H1 (cell line): Measurements from ENCODE around the gene GIMAP7. TPM values are rescaled to one million over a fixed set of nuclear protein-coding genes. Genes with fewer than 3 reads are reported as not detected.

Experiments used
- CTCF ChIA-PET: fragments of 300-600 bp; sonication (Branson Sonifier 250); formaldehyde crosslinking; loops from one replicate; lab custom pipeline; 2021; ENCODE audit not compliant: partially characterized antibody; lab: Charles Lee
- POLR2A ChIA-PET: fragments of 300-600 bp; sonication (Branson Sonifier 250); formaldehyde crosslinking; loops from one replicate; lab custom pipeline; 2021; ENCODE audit warnings: inconsistent platforms; ENCODE audit not compliant: partially characterized antibody; lab: Charles Lee
- DNase-seq, 2 experiments: peaks; one replicate each; pipeline versions ENCODE4 v3.0.0 to v3.0.0-alpha.2; 2010 to 2022; ENCODE audit warnings: low spot score in 2 of 2, low read depth in 1 of 2, mixed read lengths in 1 of 2
- FAIRE-seq: peaks from 2 replicates; lab custom pipeline; 2011; peaks lifted over from hg19 to GRCh38; lab: Jason Lieb, UNC
- H2AFZ ChIP-seq: 2 replicates; pipeline ENCODE4 v1.8.1; 2012; ENCODE audit warnings: low read length, inconsistent platforms
- H2AK5ac ChIP-seq: 2 replicates; pipeline ENCODE4 v1.6.1; 2013; ENCODE audit warnings: low read depth, low read length
- H2BK120ac ChIP-seq: replicated peaks from 2 replicates; pipeline ENCODE3; 2013; ENCODE audit warnings: low read depth, low read length, inconsistent platforms
- H2BK12ac ChIP-seq: 2 replicates; pipeline ENCODE4 v1.6.1; 2013; ENCODE audit warnings: low read depth, low read length
- H2BK15ac ChIP-seq: 2 replicates; pipeline ENCODE4 v1.6.1; 2013; ENCODE audit warnings: low read length
- H2BK20ac ChIP-seq: 2 replicates; pipeline ENCODE4 v1.6.1; 2013; ENCODE audit warnings: low read length
- H2BK5ac ChIP-seq: 2 replicates; pipeline ENCODE4 v1.6.1; 2013; ENCODE audit warnings: low read depth, low read length
- H3K14ac ChIP-seq: 2 replicates; pipeline ENCODE4 v1.6.1; 2013; ENCODE audit warnings: inconsistent platforms; ENCODE audit not compliant: insufficient read length
- H3K18ac ChIP-seq: 2 replicates; pipeline ENCODE4 v1.6.1; 2013; ENCODE audit warnings: low read length; ENCODE audit errors: extremely low read depth
- H3K23ac ChIP-seq: 2 replicates; pipeline ENCODE4 v1.6.1; 2013; ENCODE audit warnings: inconsistent platforms; ENCODE audit not compliant: insufficient read length
- H3K23me2 ChIP-seq: 2 replicates; pipeline ENCODE4 v1.6.1; 2013; ENCODE audit warnings: low read depth, low read length
- H3K27ac ChIP-seq: 2 replicates; pipeline ENCODE4 v1.6.1; 2011; ENCODE audit warnings: low read depth, low read length, inconsistent platforms
- H3K27me3 ChIP-seq, 4 experiments: replicated peaks in 1 of 4; 1 replicate in 1 of 4; 2 replicates in 3 of 4; pipeline versions ENCODE4 v1.6.1 to v1.8.1; 2011 to 2013; ENCODE audit warnings: low read length in 3 of 4, mild to moderate bottlenecking in 3 of 4, inconsistent platforms in 2 of 4, mixed read lengths in 2 of 4, moderate library complexity in 1 of 4; ENCODE audit not compliant: control insufficient read depth in 3 of 4, insufficient read depth in 3 of 4; ENCODE audit errors: extremely low read depth in 1 of 4
- H3K36me3 ChIP-seq, 4 experiments: 2 replicates each; pipeline versions ENCODE4 v1.6.1 to v1.8.1; 2011 to 2013; ENCODE audit warnings: mild to moderate bottlenecking in 4 of 4, low read length in 3 of 4, moderate library complexity in 2 of 4, control low read depth in 1 of 4, inconsistent platforms in 1 of 4; ENCODE audit not compliant: insufficient read depth in 4 of 4, control insufficient read depth in 2 of 4
- H3K4ac ChIP-seq: replicated peaks from 2 replicates; pipeline ENCODE3; 2013; ENCODE audit warnings: low read length, low read depth, mixed read lengths, inconsistent platforms; ENCODE audit not compliant: insufficient read length
- H3K4me1 ChIP-seq, 4 experiments: replicated peaks in 1 of 4; 1 replicate in 1 of 4; 2 replicates in 3 of 4; pipeline versions ENCODE4 v1.6.1 to v1.8.1; 2011 to 2013; ENCODE audit warnings: low read length in 3 of 4, inconsistent platforms in 2 of 4, mixed read lengths in 1 of 4; ENCODE audit not compliant: insufficient read depth in 4 of 4, control insufficient read depth in 3 of 4
- H3K4me2 ChIP-seq, 2 experiments: 2 replicates each; pipeline versions ENCODE4 v1.6.1 to v1.8.1; 2011 to 2013; ENCODE audit warnings: low read depth in 2 of 2, low read length in 2 of 2, control low read depth in 1 of 2, inconsistent platforms in 1 of 2, mild to moderate bottlenecking in 1 of 2; ENCODE audit not compliant: insufficient read depth in 1 of 2
- H3K4me3 ChIP-seq, 4 experiments: fragments of 200-600, 300-600 bp in 1 of 4; sonication (generic), shearing (Covaris generic), sonication (Bioruptor Twin) in 1 of 4; 2 replicates each; pipeline versions ENCODE4 v1.5.1 to v1.8.1; 2011 to 2016; ENCODE audit warnings: low read length in 4 of 4, low read depth in 3 of 4, control low read depth in 2 of 4, inconsistent platforms in 2 of 4, mild to moderate bottlenecking in 2 of 4, mixed read lengths in 1 of 4, moderate library complexity in 1 of 4; ENCODE audit not compliant: insufficient read depth in 2 of 4; ENCODE audit errors: extremely low read depth in 1 of 4
- H3K56ac ChIP-seq: replicated peaks from 2 replicates; pipeline ENCODE3; 2013; ENCODE audit warnings: low read depth, mild to moderate bottlenecking, mixed read lengths, low read length, inconsistent platforms; ENCODE audit not compliant: insufficient read length
- H3K79me1 ChIP-seq: 2 replicates; pipeline ENCODE4 v1.6.1; 2013; ENCODE audit warnings: low read depth, low read length, control low read depth
- H3K79me2 ChIP-seq, 2 experiments: 2 replicates each; pipeline versions ENCODE4 v1.6.1 to v1.8.1; 2012 to 2013; ENCODE audit warnings: low read length in 2 of 2, mild to moderate bottlenecking in 2 of 2, inconsistent platforms in 1 of 2; ENCODE audit not compliant: insufficient read depth in 2 of 2, control insufficient read depth in 1 of 2
- H3K9ac ChIP-seq, 4 experiments: replicated peaks in 1 of 4; 1 replicate in 1 of 4; 2 replicates in 3 of 4; pipeline versions ENCODE4 v1.6.1 to v1.8.1; 2011 to 2013; ENCODE audit warnings: low read depth in 3 of 4, low read length in 3 of 4, control low read depth in 2 of 4, mild to moderate bottlenecking in 2 of 4, moderate library complexity in 2 of 4, inconsistent platforms in 1 of 4; ENCODE audit errors: extremely low read depth in 1 of 4
- H3K9me3 ChIP-seq, 2 experiments: 2 replicates each; pipeline versions ENCODE4 v1.6.1 to v1.8.1; 2012 to 2013; ENCODE audit warnings: mild to moderate bottlenecking in 2 of 2, moderate library complexity in 2 of 2, control low read depth in 1 of 2, inconsistent platforms in 1 of 2, low read depth in 1 of 2, low read length in 1 of 2, mixed read lengths in 1 of 2; ENCODE audit not compliant: insufficient read depth in 2 of 2
- H4K20me1 ChIP-seq, 2 experiments: replicated peaks in 1 of 2; 2 replicates each; pipeline versions ENCODE3 to v1.8.1; 2011 to 2013; ENCODE audit warnings: inconsistent platforms in 2 of 2, low read length in 2 of 2, mild to moderate bottlenecking in 1 of 2; ENCODE audit not compliant: insufficient read depth in 2 of 2, control insufficient read depth in 1 of 2
- H4K5ac ChIP-seq: 2 replicates; pipeline ENCODE4 v1.6.1; 2013; ENCODE audit warnings: low read length, low read depth, mixed read lengths, inconsistent platforms; ENCODE audit not compliant: insufficient read length
- H4K8ac ChIP-seq: 2 replicates; pipeline ENCODE4 v1.8.0; 2013; ENCODE audit warnings: mild to moderate bottlenecking, moderate library complexity, low read length, inconsistent platforms; ENCODE audit not compliant: insufficient read depth; ENCODE audit errors: extremely low read depth
- H4K91ac ChIP-seq: replicated peaks from 2 replicates; pipeline ENCODE3; 2013; ENCODE audit warnings: low read length, mixed read lengths, inconsistent platforms; ENCODE audit not compliant: insufficient read length
- BACH1 ChIP-seq: IDR thresholded peaks from 2 replicates; pipeline ENCODE4 v1.6.1; 2012; ENCODE audit warnings: low read length, improper control_type of control experiment
- CREB1 ChIP-seq: IDR thresholded peaks from 2 replicates; pipeline ENCODE4 v1.6.1; 2012; ENCODE audit warnings: inconsistent platforms
- EGR1 ChIP-seq: IDR thresholded peaks from 2 replicates; pipeline ENCODE4 v1.6.1; 2011; ENCODE audit warnings: low read depth, low read length, borderline replicate concordance
- MAFK ChIP-seq: IDR thresholded peaks from 2 replicates; pipeline ENCODE4 v1.6.1; 2012; ENCODE audit warnings: low read depth, mild to moderate bottlenecking, improper control_type of control experiment, low read length
- WGBS, 2 experiments: shearing (Covaris generic) in 1 of 2; methylation state at CpG; one replicate each; pipeline versions ENCODE4 v1.1.6 to v1.1.7; 2013 to 2015; ENCODE audit warnings: low lambda C conversion rate in 2 of 2, mixed read lengths in 2 of 2, inconsistent platforms in 1 of 2, low coverage in 1 of 2, missing lambda C conversion rate in 1 of 2; ENCODE audit not compliant: insufficient replicate concordance in 2 of 2, insufficient coverage in 1 of 2, insufficient read length in 1 of 2; ENCODE audit errors: extremely low coverage in 1 of 2, missing lambda C conversion rate in 1 of 2; 5-methylcytosine and 5-hydroxymethylcytosine counted together
- polyA plus RNA-seq, 7 experiments: library from polyadenylated mRNA; depleted of rRNA in 3 of 7; stranded (reverse) in 5 of 7; unstranded in 2 of 7; fragments of >200 nt in 5 of 7; fragments of 200-250 nt in 2 of 7; gene quantifications; 1 replicate in 5 of 7; 2 replicates in 1 of 7; 4 replicates in 1 of 7; pipeline versions ENCODE4 v1.2.1 to v1.2.3, GENCODE V29; 2011 to 2013; ENCODE audit warnings: missing spikeins in 2 of 7, mixed read lengths in 2 of 7
- total RNA-seq: library from RNA; stranded (reverse); fragmentation: NEBNext Ultra II Directional; extraction: Animal tissue kit (Norgen Biotek cat#: 25700); gene quantifications from 2 replicates; pipeline ENCODE4 v1.2.1, GENCODE V29; 2021

Gene GIMAP7
- total and polyA plus RNA-seq, 2 of the 8 experiments (the other 6 are each of a cell fraction or from before 2014, with no cell fraction given) = not detected

- DNase-seq (no peak), FAIRE-seq (no peak)
- Histone ChIP-seq H3K36me3 (no peaks in the 10 kb centered on the region), H4K91ac (no peak overlapping the region), H2BK12ac (no peak overlapping the region), H3K18ac (no peak overlapping the region), H3K4me3 (no peak overlapping the region), H3K4me1 (no peaks in the 10 kb centered on the region), H4K8ac (no peak overlapping the region), H3K9ac (no peak overlapping the region), H3K79me2 (no peaks in the 10 kb centered on the region), H4K5ac (no peak overlapping the region), H2BK15ac (no peak overlapping the region), H3K23ac (no peak overlapping the region), H2AFZ (no peak overlapping the region), H2AK5ac (no peak overlapping the region), H2BK20ac (no peak overlapping the region), H3K9me3 (no peaks in the 10 kb centered on the region), H3K23me2 (no peaks in the 10 kb centered on the region), H3K79me1 (no peaks in the 10 kb centered on the region), H3K56ac (no peak overlapping the region), H4K20me1 (no peaks in the 10 kb centered on the region), H3K27ac (no peak overlapping the region), H2BK5ac (no peak overlapping the region), H2BK120ac (no peak overlapping the region), H3K4ac (no peak overlapping the region), H3K27me3 (no peaks in the 10 kb centered on the region), H3K4me2 (no peak overlapping the region), H3K14ac (no peak overlapping the region)
- ChIA-PET POLR2A (no interaction called here), CTCF (interaction anchor here (0.6 kb wide), 1 partner anchor 275 kb away, joined by 3 read pairs; no protein-coding TSS in a partner anchor)
- 82% methylated on average over 3 of the region's 3 CpGs; no CpG with 5 or more reads in 1 of the 2 experiments for WGBS, 2 experiments
- TF ChIP-seq BACH1 = no peak
- no peak for TF ChIP-seq EGR1
- TF ChIP-seq CREB1 = no peak
- TF ChIP-seq MAFK = peak; percentile 90
Measured at GRCh38 chr7:150503581-150503980, 11.1 kb upstream of the GIMAP7 start.
